Fibroblast of mammary gland (primary cell): ENCODE results near the gene RCOR2.
A peak's percentile ranks its signal among the peaks of the same experiment; 100 is the strongest.

Experiments
- DNase-seq: peaks from one replicate; pipeline ENCODE4 v3.0.0-alpha.2; 2010; ENCODE audit warnings: low read depth
- H3K4me3 ChIP-seq: 2 replicates; pipeline ENCODE4 v1.5.1; 2011; ENCODE audit warnings: low read depth, mild to moderate bottlenecking, low read length, moderate library complexity; ENCODE audit not compliant: control insufficient read depth
- TF ChIP-seq, protein P1 (sequence below): conservative IDR thresholded peaks from 2 replicates; pipeline ENCODE4 v1.5.1; 2011; ENCODE audit warnings: low read depth, low read length, inconsistent platforms; ENCODE audit not compliant: control insufficient read depth, insufficient read depth

RCOR2 gene

DNA sequence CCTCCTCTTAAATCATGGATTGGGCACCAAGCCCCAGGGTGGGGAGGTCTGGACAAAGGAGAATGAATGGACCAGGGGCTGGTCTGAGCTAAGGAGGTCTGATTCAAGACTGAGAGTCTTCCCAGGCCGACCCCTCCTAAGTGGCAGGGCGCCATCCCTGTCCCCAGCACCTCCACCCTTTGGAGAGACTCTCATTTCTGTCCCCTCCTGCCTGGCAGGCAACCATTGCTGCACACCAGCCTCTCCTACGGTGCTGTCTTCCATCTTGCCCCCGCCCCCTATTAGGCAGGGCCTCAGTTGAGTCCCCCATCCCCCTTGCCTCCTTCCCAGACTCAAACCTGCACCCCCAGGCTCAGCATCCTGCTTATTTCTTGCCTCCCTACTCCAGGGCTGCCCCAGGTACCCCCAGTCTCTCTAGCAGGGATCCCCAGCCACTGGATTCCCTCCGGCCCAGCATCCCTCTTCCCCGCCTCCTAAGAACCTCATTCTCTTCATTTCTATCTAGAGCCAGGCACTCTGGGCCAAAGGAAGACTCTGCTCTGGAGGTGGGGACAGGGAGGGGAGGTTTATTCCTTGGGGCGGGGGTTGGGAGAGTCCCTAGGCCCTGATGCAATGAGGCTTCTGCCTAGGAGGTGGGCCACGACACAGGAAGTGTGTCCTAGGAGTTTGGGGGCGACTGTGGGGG lies 1.7 kb upstream of the RCOR2 start:
- TF ChIP-seq, protein P1, sequence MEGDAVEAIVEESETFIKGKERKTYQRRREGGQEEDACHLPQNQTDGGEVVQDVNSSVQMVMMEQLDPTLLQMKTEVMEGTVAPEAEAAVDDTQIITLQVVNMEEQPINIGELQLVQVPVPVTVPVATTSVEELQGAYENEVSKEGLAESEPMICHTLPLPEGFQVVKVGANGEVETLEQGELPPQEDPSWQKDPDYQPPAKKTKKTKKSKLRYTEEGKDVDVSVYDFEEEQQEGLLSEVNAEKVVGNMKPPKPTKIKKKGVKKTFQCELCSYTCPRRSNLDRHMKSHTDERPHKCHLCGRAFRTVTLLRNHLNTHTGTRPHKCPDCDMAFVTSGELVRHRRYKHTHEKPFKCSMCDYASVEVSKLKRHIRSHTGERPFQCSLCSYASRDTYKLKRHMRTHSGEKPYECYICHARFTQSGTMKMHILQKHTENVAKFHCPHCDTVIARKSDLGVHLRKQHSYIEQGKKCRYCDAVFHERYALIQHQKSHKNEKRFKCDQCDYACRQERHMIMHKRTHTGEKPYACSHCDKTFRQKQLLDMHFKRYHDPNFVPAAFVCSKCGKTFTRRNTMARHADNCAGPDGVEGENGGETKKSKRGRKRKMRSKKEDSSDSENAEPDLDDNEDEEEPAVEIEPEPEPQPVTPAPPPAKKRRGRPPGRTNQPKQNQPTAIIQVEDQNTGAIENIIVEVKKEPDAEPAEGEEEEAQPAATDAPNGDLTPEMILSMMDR, result no peak
- no peak for DNase-seq
- H3K4me3 ChIP-seq, result no peak overlapping the region

- DNase-seq, result no peak
- TF ChIP-seq, protein P1, result no peak
- H3K4me3 ChIP-seq, result peak overlapping the region; percentile 43
Observed at GRCh38 chr11:63917692-63918506, 935 bp upstream of the RCOR2 start.

DNA sequence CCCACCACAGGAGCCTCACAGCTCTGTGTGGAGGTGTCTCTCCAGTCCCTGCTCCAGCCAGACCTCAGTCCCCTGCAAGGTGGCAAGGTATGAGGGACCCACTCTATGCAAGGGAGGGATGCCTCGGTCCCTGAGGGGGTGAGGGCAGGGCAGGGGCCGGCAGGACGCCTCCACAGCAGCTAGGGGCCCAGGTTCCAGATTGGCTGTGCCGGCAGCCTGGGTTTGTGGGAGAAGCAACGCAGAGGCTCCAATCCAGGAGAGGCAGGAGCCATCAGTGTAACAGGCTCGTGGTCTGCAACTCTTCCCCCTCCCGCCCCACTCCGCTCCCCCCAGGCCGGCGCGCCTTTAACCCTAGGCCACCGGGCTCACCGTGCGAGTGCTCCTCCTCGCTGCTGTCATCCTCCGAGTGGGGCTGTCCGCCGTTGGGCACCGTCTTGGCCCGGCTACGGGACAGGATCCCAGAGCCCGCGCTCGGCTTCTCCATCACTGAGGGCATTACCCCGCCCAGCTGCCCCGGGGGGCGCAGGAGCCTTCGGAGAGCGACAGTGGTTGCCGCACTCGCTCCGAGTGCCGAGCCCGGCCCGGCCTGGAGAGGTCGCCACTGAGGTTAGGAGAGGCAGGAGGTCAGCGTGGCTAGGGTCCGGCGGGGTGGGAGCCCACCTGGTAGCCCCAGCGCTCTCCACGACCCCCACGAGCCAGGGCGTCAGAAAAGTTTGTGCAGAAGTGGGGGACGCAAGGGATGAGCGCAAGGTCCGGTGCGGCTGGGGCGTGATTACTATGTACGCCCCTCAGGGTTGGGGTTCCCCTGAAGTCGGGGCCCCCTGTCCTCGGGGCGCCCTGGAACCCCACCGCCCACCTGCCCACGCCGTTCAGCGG lies 765 bp downstream of the RCOR2 start:
- DNase-seq, result no peak
- H3K4me3 ChIP-seq, result peak overlapping the region; percentile 48
- TF ChIP-seq, protein P1, result peak; percentile 39

- TF ChIP-seq, protein P1, result no peak
- H3K4me3 ChIP-seq, result no peak overlapping the region
- no peak for DNase-seq
Observed at GRCh38 chr11:63914896-63915691, 1.9 kb downstream of the RCOR2 start.

GRCh38 chr11:63913866-63914830 lies 2.8 kb downstream of the RCOR2 start:
- TF ChIP-seq, protein P1, result no peak
- DNase-seq, result no peak

More at GRCh38 chr11:63913866-63914830, 2.8 kb downstream of the RCOR2 start:
- no peak overlapping the region for H3K4me3 ChIP-seq
